Stimulated activated CD8-positive, alpha-beta memory T cell treated with anti-CD3 and anti-CD28 coated beads, Interleukin-7, amount 100 ng/mL, for 1 hour (primary cell): ENCODE data around the gene HECTD4.
"Not testable (repeated sequence)": the region's sequence is repeated elsewhere in the genome, so short reads cannot be mapped to it uniquely, and the experiment has no call there.

ENCODE experiments used
- DNase-seq, 2 donors: peaks; one replicate each; pipeline ENCODE4 v3.0.0-alpha.2; 2020; ENCODE audit warnings: low read depth in 2 of 2

Gene HECTD4

GRCh38 chr12:112270673-112271072, 111.6 kb downstream of the HECTD4 start:
- no peak for DNase-seq

GRCh38 chr12:112266473-112266872, 115.8 kb downstream of the HECTD4 start:
- DNase-seq: no peak

- no peak for DNase-seq
These were observed 120.7 kb downstream of the HECTD4 start for GRCh38 chr12:112261559-112261958.

- no peak for DNase-seq
These were observed 123.3 kb downstream of the HECTD4 start for GRCh38 chr12:112258926-112259325.

GRCh38 chr12:112256780-112257179, 125.5 kb downstream of the HECTD4 start:
- no peak for DNase-seq

- DNase-seq: no peak
These were observed 130.0 kb downstream of the HECTD4 start for GRCh38 chr12:112252184-112252583.

GRCh38 chr12:112244902-112245301, 137.3 kb downstream of the HECTD4 start:
- not testable (repeated sequence) for DNase-seq

- DNase-seq: no peak
These were observed 138.7 kb downstream of the HECTD4 start for GRCh38 chr12:112243255-112244110.

GRCh38 chr12:112241176-112241575, 141.1 kb downstream of the HECTD4 start:
- DNase-seq: no peak

- no peak for DNase-seq
These were observed 142.3 kb downstream of the HECTD4 start for GRCh38 chr12:112239881-112240280.

- DNase-seq: no peak
These were observed 143.2 kb downstream of the HECTD4 start for GRCh38 chr12:112239020-112239419.

GRCh38 chr12:112238441-112238840, 143.8 kb downstream of the HECTD4 start:
- no peak for DNase-seq

GRCh38 chr12:112236786-112237185, 145.4 kb downstream of the HECTD4 start:
- no peak for DNase-seq

GRCh38 chr12:112236386-112236785, 145.8 kb downstream of the HECTD4 start:
- DNase-seq: no peak

GRCh38 chr12:112234303-112234702, 147.9 kb downstream of the HECTD4 start:
- no peak for DNase-seq

GRCh38 chr12:112233242-112233641, 149.0 kb downstream of the HECTD4 start:
- no peak for DNase-seq

- no peak for DNase-seq
These were observed 152.1 kb downstream of the HECTD4 start for GRCh38 chr12:112230136-112230535.

GRCh38 chr12:112226768-112227167, 155.5 kb downstream of the HECTD4 start:
- no peak for DNase-seq

GRCh38 chr12:112220628-112221027, 161.6 kb downstream of the HECTD4 start:
- DNase-seq: not testable (repeated sequence)

GRCh38 chr12:112219195-112219594, 163.0 kb downstream of the HECTD4 start:
- DNase-seq: no peak

GRCh38 chr12:112218150-112218549, 164.1 kb downstream of the HECTD4 start:
- DNase-seq: no peak

- no peak for DNase-seq
These were observed 164.6 kb downstream of the HECTD4 start for GRCh38 chr12:112217647-112218046.

- DNase-seq: no peak
These were observed 166.0 kb downstream of the HECTD4 start for GRCh38 chr12:112216223-112216622.

GRCh38 chr12:112214064-112214463, 168.2 kb downstream of the HECTD4 start:
- DNase-seq: no peak
